NCI-H345 (cell line): Measurements from ENCODE around the gene ZCCHC24.

ENCODE experiments used
- DNase-seq: peaks from one replicate; lab custom pipeline; 2025; lab: John Stamatoyannopoulos, UW

Gene ZCCHC24

DNA sequence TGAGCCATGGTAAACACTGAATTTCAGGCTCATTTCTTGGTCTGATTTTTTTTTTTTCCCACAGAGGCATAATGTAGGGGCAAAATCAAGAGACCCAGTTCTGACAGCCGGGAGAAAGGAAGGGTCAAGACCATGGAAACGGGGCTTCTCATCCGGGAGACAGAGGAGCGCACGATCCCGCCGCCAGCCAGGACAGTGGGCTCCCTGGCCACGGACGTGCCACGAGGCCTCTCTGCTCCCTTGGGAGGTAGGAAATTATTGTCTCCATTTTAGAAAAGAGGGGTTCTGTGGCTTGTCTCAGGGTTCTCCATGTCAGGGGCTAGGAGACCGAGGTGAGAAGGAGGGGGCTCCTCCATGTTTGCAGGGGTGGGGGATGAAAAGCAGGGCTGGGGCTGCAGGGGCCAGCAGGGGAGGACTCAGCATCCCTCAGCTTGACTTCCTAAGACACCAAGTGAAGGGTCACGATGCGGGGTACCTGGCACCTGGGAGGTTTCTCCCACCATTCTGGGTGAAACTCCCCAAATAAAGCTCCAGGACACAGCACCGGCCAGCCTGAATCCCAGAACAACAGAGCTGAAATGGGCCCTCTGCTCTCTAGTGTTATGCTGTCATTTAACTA, 60.5 kb downstream of the ZCCHC24 start:
- DNase-seq: no peak

GRCh38 chr10:79383974-79384606, 61.3 kb downstream of the ZCCHC24 start:
- no peak for DNase-seq

GRCh38 chr10:79382491-79382941, 62.9 kb downstream of the ZCCHC24 start:
- no peak for DNase-seq

GRCh38 chr10:79381804-79382221, 63.6 kb downstream of the ZCCHC24 start:
- DNase-seq: no peak

DNA sequence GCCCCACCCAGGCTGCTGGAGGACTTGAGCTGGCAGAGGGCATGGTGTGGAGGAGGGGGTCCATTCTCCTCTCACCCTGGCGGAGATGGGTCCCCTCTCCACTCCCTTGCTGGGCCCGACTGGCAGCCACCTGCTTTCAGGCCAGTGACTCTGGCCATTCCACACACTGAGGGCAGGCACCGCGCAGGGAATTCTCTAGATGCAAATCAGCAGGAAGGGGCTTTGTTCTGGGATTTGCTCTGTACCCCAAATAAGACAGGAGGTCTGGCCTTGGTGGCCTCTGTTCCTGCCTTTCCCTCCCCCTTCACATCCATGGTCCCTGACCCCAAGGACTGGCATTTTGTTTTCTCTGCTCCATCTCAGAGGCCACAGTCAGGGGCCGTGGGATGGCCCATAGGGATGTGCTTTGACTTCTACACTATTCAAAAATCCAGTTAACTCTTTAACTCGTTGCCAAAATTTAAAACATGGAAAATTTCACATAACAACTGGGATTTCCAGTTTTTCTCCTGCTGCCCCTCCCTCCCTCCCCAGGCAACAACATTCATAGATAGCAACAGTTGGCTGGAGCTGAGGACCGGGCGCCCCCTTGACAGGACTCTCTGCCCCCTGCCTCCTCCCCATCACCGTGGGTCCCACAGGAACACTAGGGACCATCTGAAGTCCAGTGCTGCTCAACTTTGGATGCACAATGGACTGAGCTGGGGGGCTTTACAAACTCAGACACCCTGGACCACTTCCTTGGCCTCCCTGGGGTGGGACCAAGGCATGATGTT, 64.3 kb downstream of the ZCCHC24 start:
- no peak for DNase-seq

DNA sequence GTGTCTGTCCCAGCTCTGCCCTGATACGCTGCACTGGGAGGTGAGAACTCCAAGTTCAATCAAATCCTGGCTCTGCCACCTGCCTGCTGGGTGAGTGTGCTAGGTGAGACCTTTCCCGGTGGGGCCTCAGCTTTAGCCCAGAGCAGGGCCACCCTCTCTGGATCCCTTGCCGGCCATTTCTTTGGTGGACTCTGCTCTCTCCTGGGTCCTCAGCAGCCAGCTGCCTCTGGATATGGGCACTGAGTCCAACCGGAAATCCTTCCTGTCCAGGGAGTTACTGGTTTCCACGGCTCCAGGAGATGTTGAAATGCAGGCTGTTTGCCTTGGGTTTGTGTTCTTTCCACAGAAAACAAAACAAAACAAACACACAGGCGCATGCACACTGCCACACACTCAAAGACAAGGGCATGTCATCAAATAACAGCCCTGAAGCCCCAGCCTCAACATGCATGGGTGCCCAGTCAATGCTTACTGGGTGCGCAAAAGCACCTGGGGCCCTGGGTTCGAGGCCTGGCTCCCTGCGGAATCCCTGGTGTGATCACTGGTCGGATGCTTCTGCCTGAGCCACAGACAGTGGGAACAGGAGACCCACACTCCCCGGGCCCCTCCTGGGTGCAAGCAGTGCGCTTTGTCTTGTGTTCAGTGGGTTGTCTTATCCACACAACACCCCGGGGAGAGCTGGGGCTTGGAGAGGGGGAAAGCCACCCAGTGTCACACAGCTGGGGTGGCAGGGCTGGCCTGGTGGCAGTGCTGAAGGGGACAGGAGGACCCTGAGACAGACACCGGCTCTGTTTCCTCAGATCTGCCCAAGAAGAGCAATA, 65.1 kb downstream of the ZCCHC24 start:
- no peak for DNase-seq

- no peak for DNase-seq
Observed at GRCh38 chr10:79379512-79380124, 65.8 kb downstream of the ZCCHC24 start.

DNA sequence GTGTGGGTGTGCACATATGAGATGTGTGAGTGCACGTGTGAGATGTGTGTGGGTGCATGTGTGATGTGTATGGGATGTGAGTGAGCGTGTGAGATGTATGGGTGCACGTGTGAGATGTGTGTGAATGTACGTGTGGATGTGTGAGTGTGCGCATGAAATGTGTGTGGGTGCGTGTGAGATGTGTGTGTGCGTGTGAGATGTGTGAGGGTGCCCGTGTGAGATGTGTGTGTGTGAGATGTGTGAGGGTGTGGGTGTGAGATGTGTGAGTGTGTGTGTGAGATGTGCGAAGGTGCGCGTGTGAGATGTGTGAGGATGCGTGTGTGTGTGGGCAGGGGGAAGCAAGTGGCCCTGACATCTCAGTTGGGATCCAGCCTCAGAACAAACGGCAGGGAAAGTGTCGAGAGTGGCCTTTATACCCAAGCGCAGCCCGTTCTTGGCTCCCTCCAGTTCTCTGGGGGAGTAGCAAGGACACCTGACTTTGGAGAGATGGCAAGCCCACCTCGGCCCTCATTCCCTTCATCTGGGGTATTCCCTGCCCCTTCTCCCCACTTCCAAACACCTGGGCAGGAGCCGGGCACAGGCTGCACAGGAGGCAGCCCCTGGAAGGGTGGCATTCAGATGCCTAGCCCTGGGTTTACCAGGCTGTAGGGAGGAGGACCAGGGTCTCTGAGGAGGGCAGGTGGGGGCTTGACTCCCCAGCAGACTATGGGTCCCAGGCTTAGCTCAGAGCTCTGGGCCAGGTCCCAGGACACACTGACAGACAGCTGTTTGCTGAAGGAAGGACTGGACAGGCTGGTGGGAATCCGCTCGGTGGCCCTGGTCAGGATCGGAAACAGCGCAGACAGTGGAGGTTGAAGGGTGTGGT, 66.5 kb downstream of the ZCCHC24 start:
- DNase-seq: no peak

DNA sequence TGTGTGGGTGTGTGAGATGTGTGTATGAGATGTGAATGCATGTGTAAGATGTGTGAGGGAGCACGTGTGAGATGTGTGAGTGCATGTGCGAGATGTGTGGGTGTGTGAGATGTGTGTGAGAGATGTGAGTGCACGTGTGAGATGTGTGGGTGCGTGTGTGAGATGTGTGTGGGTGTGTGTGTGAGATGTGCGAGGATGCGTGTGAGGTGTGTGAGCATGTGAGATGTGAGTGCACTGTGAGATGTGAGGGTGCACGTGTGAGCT, 67.1 kb downstream of the ZCCHC24 start:
- no peak for DNase-seq

GRCh38 chr10:79377557-79378382, 67.7 kb downstream of the ZCCHC24 start:
- no peak for DNase-seq

DNA sequence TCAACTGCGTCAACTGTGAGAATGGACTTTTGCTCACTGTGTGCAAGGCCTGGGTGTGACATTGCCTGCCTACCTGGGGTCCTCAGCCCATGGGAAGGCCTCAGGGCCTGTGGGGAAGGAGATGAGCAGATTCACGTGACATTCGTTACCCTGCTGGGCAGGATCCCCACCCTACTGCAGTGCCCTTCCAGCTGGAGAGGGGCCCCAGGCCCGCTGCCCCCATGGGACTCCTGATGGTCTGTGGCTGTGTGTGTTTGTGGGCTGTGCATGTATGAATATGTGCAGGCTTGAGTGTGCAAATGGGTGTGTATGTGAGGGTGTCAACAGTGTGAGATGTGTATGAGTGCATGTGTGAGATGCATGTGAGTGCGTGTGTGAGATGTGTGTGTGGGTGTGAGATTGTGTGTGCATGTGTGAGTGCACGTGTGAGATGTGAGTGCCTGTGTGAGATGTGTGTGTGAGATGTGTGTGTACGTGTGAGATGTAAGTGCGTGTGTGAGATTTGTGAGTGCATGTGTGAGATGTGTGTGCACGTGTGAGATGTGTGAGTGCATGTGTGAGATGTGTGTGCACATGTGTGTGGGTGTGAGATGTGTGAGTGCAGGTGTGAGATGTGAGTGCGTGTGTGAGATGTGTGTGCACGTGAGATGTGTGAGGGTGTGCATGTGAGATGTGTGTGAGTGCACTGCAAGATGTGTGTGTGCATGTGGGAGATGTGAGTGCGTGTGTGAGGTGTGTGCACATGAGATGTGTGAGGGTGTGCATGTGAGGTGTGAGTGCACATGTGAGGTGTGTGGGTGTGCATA, 68.5 kb downstream of the ZCCHC24 start:
- no peak for DNase-seq

- no peak for DNase-seq
Observed at GRCh38 chr10:79376078-79376628, 69.3 kb downstream of the ZCCHC24 start.

- no peak for DNase-seq
Observed at GRCh38 chr10:79375321-79376077, 69.9 kb downstream of the ZCCHC24 start.

- DNase-seq: peak; percentile 56
Observed at GRCh38 chr10:79374312-79375191, 70.9 kb downstream of the ZCCHC24 start.

- DNase-seq: no peak
Observed at GRCh38 chr10:79372871-79373270, 72.6 kb downstream of the ZCCHC24 start.

DNA sequence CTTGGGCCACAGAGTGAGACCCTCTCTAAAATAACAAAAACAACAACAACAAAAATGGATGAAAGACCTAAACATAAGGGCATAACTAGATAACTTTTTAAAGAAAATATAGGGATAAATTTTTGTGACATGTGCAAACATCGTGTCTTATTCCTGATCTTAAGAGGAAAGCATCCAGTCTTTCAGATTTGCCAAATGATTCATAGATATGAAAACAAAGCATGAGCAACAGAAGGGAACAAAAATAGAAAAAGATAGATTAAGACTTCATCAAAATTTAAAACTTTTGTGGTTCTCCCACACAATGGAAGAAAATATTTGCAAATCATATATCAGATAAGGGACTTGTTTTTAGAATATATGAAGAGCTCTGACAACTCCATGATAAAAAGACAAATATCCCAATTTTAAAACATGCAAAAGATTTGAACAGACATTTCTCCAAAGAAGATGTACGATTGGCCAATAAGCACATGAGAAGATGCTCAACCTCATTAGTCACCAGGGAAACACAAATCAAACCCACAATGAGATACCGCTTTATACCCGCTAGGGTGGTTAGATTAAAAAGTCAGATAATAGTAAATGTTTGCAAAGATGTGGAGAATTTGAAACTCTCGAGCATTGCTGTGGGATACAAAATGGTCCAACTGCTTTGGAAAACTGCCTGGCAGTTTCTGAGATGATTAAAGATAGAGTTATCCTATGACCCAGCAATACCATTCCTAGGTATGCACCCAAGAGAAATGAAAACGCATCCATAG, 77.8 kb downstream of the ZCCHC24 start:
- no peak for DNase-seq
